Tibial nerve (tissue), 3 donors: Measurements from ENCODE around the gene PRKCE.

Experiments
- CTCF ChIP-seq, 5 experiments: fragments of 200-600 bp in 3 of 5; fragments of 450-650 bp in 2 of 5; sonication (generic) in 3 of 5; IDR thresholded peaks; one replicate each; pipeline ENCODE4 v1.5.1; 2016 to 2019; ENCODE audit warnings: antibody characterized with exemption in 5 of 5, mild to moderate bottlenecking in 3 of 5, moderate library complexity in 2 of 5
- POLR2A ChIP-seq, 2 donors: fragments of 450-650 bp; IDR thresholded peaks; one replicate each; pipeline ENCODE4 v1.6.1; 2017; ENCODE audit warnings: antibody characterized with exemption in 2 of 2, mild to moderate bottlenecking in 2 of 2, moderate library complexity in 2 of 2

DNA sequence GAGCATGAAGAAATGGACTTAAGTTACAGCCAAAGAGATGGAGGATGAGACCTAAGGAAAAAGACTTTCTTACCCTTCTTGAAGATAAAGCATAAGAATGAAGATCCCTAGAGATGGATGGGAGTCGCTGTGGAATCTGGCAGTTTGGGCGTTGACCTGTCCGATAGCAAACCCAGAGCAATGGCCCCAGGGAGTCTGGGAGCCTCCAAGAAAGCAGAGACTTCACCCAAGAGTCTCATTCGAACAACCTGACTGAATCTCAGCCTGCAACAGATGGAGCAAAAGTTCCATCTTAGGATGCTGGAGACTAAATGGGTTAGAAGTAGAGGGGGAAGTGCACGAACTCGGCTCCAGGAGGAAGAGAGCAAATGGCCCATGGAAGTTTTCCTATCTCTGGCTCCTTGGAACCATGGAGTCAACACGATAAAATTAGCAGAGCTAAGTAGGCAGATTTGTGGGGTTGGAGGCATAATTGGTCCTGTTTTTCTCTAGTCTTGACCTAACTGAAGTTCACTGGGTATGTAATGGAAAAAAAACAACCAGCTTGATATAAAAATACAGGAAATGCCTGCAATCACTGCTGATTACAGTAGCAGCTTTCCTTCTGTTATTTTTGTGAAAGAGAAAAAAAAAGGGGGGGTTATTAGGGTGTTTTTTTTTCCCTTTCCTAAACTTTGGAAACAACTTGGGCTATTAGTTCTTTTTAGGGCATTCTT lies 467.3 kb downstream of the PRKCE start:
- TF ChIP-seq POLR2A (IDR thresholded peaks at IDR 0.05) (no peak), CTCF (IDR thresholded peaks at IDR 0.05) (no peak)
